HG02870 (cell line): ENCODE measurements around the gene DVL1.
A peak's percentile ranks its signal among the peaks of the same experiment; 100 is the strongest.
"Not testable (repeated sequence)": the region's sequence is repeated elsewhere in the genome, so short reads cannot be mapped to it uniquely, and the experiment has no call there.

Experiments used
- ATAC-seq: cut with Tn5 transposase; IDR thresholded peaks from one replicate; pipeline ENCODE4 v1.9.1; 2021; ENCODE audit warnings: mild to moderate bottlenecking, moderate library complexity; ENCODE audit not compliant: unreplicated experiment

The DVL1 gene

GRCh38 chr1:1349256-1350012, at the start of gene DVL1:
Gene DVL1, minus strand, starts transcription at chr1:1349418. Its CDS starts 353 bp downstream, at chr1:1349065.
- peak; percentile 62 for ATAC-seq

- no peak for ATAC-seq
Measured at GRCh38 chr1:1398677-1399186, 49.5 kb upstream of the DVL1 start.

- ATAC-seq: no peak
Measured at GRCh38 chr1:1397839-1398523, 48.8 kb upstream of the DVL1 start.

- ATAC-seq: no peak
Measured at GRCh38 chr1:1395166-1395565, 45.9 kb upstream of the DVL1 start.

GRCh38 chr1:1394116-1394515, 44.9 kb upstream of the DVL1 start:
- no peak for ATAC-seq

- no peak for ATAC-seq
Measured at GRCh38 chr1:1393428-1393827, 44.2 kb upstream of the DVL1 start.

- ATAC-seq: no peak
Measured at GRCh38 chr1:1393014-1393413, 43.8 kb upstream of the DVL1 start.

- no peak for ATAC-seq
Measured at GRCh38 chr1:1391225-1391624, 42.0 kb upstream of the DVL1 start.

GRCh38 chr1:1390675-1391074, 41.5 kb upstream of the DVL1 start:
- no peak for ATAC-seq

- ATAC-seq: no peak
Measured at GRCh38 chr1:1388078-1388472, 38.9 kb upstream of the DVL1 start.

- ATAC-seq: no peak
Measured at GRCh38 chr1:1387098-1388077, 38.2 kb upstream of the DVL1 start.

- no peak for ATAC-seq
Measured at GRCh38 chr1:1385931-1386330, 36.7 kb upstream of the DVL1 start.

- not testable (repeated sequence) for ATAC-seq
Measured at GRCh38 chr1:1385339-1385738, 36.1 kb upstream of the DVL1 start.

- ATAC-seq: no peak
Measured at GRCh38 chr1:1381294-1381693, 32.1 kb upstream of the DVL1 start.

- ATAC-seq: no peak
Measured at GRCh38 chr1:1380860-1381259, 31.6 kb upstream of the DVL1 start.

GRCh38 chr1:1377540-1378205, 28.5 kb upstream of the DVL1 start:
- ATAC-seq: no peak

GRCh38 chr1:1376551-1377226, 27.5 kb upstream of the DVL1 start:
- no peak for ATAC-seq

- peak; percentile 85 for ATAC-seq
Measured at GRCh38 chr1:1374929-1375662, 25.9 kb upstream of the DVL1 start, which contains the start of gene AURKAIP1. Gene AURKAIP1, minus strand, starts transcription at chr1:1375207. Its CDS starts 451 bp downstream, at chr1:1374756.

- peak; percentile 5 for ATAC-seq
Measured at GRCh38 chr1:1374589-1374928, 25.3 kb upstream of the DVL1 start.
